Gastroesophageal sphincter (tissue), 4 donors: ENCODE data around the gene GALNTL6. TPM values are rescaled to one million over a fixed set of nuclear protein-coding genes. Genes with fewer than 3 reads are reported as not detected.

Experiments used
- ATAC-seq: fragments of 150-250 bp; one replicate; pipeline ENCODE4 v1.9.1; 2016; ENCODE audit warnings: mild to moderate bottlenecking, moderate library complexity
- H3K27ac ChIP-seq, 4 donors: fragments of 200-600 bp; sonication (generic) in 3 of 4; 1 replicate in 3 of 4; 2 replicates in 1 of 4; pipeline ENCODE4 v1.5.1; 2016 to 2019
- H3K27me3 ChIP-seq: fragments of 200-600 bp; sonication (generic); one replicate; pipeline ENCODE4 v1.5.1; 2019
- H3K36me3 ChIP-seq, 2 donors: fragments of 200-600 bp; sonication (generic); one replicate each; pipeline ENCODE4 v1.5.1; 2019; ENCODE audit warnings: control low read depth in 1 of 2
- H3K4me1 ChIP-seq, 3 donors: fragments of 200-600 bp; sonication (generic); 1 replicate in 2 of 3; 2 replicates in 1 of 3; pipeline ENCODE4 v1.5.1; 2016 to 2019; ENCODE audit warnings: control low read depth in 2 of 3
- H3K4me3 ChIP-seq, 2 donors: fragments of 200-600 bp; sonication (generic); one replicate each; pipeline ENCODE4 v1.5.1; 2019; ENCODE audit warnings: mild to moderate bottlenecking in 1 of 2, moderate library complexity in 1 of 2
- H3K9me3 ChIP-seq, 3 donors: fragments of 200-600 bp; sonication (generic); one replicate each; pipeline ENCODE4 v1.5.1; 2017 to 2019; ENCODE audit warnings: control low read depth in 2 of 3
- EP300 ChIP-seq: sonication (generic); formaldehyde crosslinking; IDR thresholded peaks from one replicate; pipeline ENCODE4 v1.6.1; 2017; ENCODE audit warnings: antibody characterized with exemption, mild to moderate bottlenecking
- POLR2A ChIP-seq, 2 donors: fragments of 450-650 bp; IDR thresholded peaks; one replicate each; pipeline ENCODE4 v1.6.1; 2017; ENCODE audit warnings: antibody characterized with exemption in 2 of 2, mild to moderate bottlenecking in 2 of 2, moderate library complexity in 1 of 2
- POLR2AphosphoS5 ChIP-seq: sonication (generic); formaldehyde crosslinking; IDR thresholded peaks from one replicate; pipeline ENCODE4 v1.6.1; 2017; ENCODE audit warnings: antibody characterized with exemption
- WGBS, 2 donors: methylation state at CpG; one replicate each; pipeline ENCODE4 v1.1.5; 2018; ENCODE audit warnings: low coverage in 1 of 2; 5-methylcytosine and 5-hydroxymethylcytosine counted together
- total RNA-seq, 4 donors: library from RNA; depleted of rRNA; stranded (reverse); fragments of >200 nt; gene quantifications; one replicate each; pipeline ENCODE4 v1.1.0, GENCODE V29; 2016
- TF ChIP-seq, protein P1 (sequence below), 4 experiments: fragments of 200-600 bp in 2 of 4; fragments of 450-650 bp in 2 of 4; sonication (generic) in 1 of 4; IDR thresholded peaks; one replicate each; pipeline ENCODE4 v1.5.1; 2017 to 2019; ENCODE audit warnings: antibody characterized with exemption in 4 of 4, mild to moderate bottlenecking in 2 of 4, moderate library complexity in 2 of 4

Gene GALNTL6
- total RNA-seq, 4 donors from 2014 or later, result not detected

DNA sequence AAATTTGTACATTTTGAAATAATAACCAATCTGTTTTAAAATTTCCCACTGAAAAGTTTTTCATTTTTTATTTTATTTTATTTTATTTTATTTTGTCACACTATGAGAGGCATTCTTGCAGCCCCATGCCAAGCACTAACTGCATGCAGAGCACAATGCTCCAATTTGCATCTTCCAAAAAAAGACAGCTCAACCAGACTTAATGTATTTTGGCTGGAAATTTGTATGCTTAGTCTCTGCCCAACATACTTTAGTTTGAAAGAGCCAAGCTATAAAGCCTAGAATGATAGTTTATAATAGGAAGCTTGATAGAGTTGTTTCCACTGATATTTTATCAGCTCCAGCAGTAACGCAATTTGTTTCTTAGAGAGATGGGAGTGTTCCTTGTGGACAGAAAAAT, 235.5 kb downstream of the GALNTL6 start:
- no peak for ATAC-seq
- 24 to 30% methylated on average over 1 of the region's 1 CpG for WGBS, 2 donors
- H3K4me1 ChIP-seq, result no peaks in the 10 kb centered on the region

DNA sequence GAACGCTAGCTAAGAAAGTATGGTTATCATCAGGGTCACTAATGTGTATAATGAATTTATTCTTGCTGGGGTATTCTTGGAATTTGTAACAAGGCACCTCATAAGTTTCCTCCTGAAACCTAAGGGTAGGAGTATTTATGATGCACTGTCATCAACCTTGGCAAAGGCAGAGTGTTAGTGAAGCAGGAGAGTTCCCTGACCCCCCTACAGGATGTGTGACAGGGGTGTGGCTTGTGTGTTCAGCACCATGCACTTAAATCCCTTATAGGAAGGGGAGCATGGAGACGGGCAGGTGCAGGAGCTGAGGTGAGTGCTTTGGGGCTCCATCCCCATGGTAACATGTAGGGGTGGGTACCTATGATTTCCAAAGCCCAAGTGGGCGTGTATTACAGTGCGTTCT, 237.7 kb downstream of the GALNTL6 start:
- Histone ChIP-seq H3K27me3 (no peaks in the 10 kb centered on the region), H3K9me3 (no peaks in the 10 kb centered on the region), H3K36me3 (no peaks in the 10 kb centered on the region), H3K27ac (no peak overlapping the region), H3K4me3 (no peak overlapping the region), H3K4me1 (no peaks in the 10 kb centered on the region)
- 60 to 65% methylated on average over 1 to 3 of the region's 4 CpGs for WGBS, 2 donors
- no peak for TF ChIP-seq POLR2A (IDR thresholded peaks at IDR 0.05)
- TF ChIP-seq, protein P1, sequence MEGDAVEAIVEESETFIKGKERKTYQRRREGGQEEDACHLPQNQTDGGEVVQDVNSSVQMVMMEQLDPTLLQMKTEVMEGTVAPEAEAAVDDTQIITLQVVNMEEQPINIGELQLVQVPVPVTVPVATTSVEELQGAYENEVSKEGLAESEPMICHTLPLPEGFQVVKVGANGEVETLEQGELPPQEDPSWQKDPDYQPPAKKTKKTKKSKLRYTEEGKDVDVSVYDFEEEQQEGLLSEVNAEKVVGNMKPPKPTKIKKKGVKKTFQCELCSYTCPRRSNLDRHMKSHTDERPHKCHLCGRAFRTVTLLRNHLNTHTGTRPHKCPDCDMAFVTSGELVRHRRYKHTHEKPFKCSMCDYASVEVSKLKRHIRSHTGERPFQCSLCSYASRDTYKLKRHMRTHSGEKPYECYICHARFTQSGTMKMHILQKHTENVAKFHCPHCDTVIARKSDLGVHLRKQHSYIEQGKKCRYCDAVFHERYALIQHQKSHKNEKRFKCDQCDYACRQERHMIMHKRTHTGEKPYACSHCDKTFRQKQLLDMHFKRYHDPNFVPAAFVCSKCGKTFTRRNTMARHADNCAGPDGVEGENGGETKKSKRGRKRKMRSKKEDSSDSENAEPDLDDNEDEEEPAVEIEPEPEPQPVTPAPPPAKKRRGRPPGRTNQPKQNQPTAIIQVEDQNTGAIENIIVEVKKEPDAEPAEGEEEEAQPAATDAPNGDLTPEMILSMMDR (IDR thresholded peaks at IDR 0.05), result no peak
- TF ChIP-seq EP300, result no peak
- no peak for TF ChIP-seq POLR2AphosphoS5
- no peak for ATAC-seq

More for the DNA sequence above, 235.5 kb downstream of the GALNTL6 start:
- TF ChIP-seq POLR2AphosphoS5 (no peak), EP300 (no peak), POLR2A (IDR thresholded peaks at IDR 0.05) (no peak)
- TF ChIP-seq, protein P1 (IDR thresholded peaks at IDR 0.05), result no peak
- Histone ChIP-seq H3K9me3 (no peaks in the 10 kb centered on the region), H3K27ac (no peak overlapping the region), H3K27me3 (no peaks in the 10 kb centered on the region), H3K36me3 (no peaks in the 10 kb centered on the region), H3K4me3 (no peak overlapping the region)

DNA sequence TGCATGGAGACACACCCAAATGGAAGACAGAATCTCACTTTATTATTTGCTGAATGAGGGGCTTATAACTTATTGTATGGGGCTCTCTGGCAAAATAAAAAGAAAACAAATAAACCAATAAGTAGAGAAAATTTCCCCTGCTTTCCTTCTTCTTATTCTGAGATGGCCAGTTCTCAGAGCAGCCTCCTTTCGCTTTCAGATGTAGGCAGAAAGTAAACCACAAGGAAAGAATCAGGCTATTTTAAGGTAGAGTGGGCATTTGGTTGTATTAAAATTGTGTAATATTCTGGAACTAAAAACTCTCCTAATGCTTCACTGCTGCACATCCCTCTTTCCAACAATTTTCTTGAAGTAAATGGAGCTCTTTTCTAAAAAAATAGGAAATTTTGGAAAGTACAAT, 241.8 kb downstream of the GALNTL6 start:
- Histone ChIP-seq H3K36me3 (no peaks in the 10 kb centered on the region), H3K9me3 (no peaks in the 10 kb centered on the region), H3K4me3 (no peak overlapping the region), H3K27ac (no peak overlapping the region), H3K27me3 (no peaks in the 10 kb centered on the region), H3K4me1 (no peaks in the 10 kb centered on the region)
- WGBS, 2 donors, result 83 to 100% methylated on average over 1 of the region's 1 CpG
- no peak for ATAC-seq
- no peak for TF ChIP-seq EP300
- no peak for TF ChIP-seq POLR2A (IDR thresholded peaks at IDR 0.05)
- TF ChIP-seq, protein P1 (IDR thresholded peaks at IDR 0.05), result no peak
- TF ChIP-seq POLR2AphosphoS5, result no peak

DNA sequence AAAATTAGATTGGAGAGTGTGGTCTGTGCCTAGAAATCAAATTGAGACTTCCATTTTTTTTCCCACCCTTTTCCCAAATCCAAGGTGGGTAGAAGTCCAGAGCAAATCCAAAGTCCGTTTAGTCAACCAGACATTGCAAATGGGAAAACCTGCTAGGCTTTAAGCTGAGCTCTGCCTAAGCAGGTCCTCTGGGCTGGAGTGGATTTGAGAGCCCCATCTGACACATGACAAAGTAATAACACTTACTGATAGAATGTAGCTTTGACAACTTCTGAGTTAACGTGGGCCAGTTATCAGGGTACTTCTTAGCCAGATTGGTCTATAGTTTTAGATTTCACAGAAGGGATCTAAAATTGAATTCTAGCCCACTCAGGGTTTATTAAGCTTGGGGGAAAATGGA, 242.3 kb downstream of the GALNTL6 start:
- Histone ChIP-seq H3K4me3 (no peak overlapping the region), H3K4me1 (no peaks in the 10 kb centered on the region), H3K27ac (no peak overlapping the region), H3K36me3 (no peaks in the 10 kb centered on the region), H3K27me3 (no peaks in the 10 kb centered on the region), H3K9me3 (no peaks in the 10 kb centered on the region)
- 57% methylated on average over 2 of the region's 2 CpGs; no CpG with 5 or more reads in 1 of the 2 donors for WGBS, 2 donors
- ATAC-seq, result no peak
- no peak for TF ChIP-seq EP300

DNA sequence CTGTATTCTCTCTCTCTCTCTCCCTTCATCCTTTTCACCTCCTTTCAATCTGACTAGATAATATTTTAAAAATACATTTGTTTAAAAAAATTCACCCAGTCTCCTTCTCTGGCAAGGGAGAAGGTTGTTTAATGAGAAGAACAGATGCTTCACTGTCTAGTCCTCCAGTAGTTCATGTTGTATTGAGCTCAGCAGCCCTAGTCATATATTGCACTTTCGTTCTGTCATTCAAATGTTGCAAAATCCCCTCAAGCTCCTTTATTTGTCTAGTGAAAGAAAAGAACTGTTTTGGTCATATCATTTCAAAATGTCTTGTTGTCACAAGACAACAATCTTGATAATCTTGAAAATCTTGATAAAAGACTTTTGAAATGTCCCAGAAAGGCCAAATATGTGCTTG, 248.0 kb downstream of the GALNTL6 start:
- ATAC-seq, result no peak
- no peaks in the 10 kb centered on the region for H3K9me3 ChIP-seq
- no peak overlapping the region for H3K27ac ChIP-seq
- TF ChIP-seq POLR2A (IDR thresholded peaks at IDR 0.05) (no peak), POLR2AphosphoS5 (no peak), EP300 (no peak)
- TF ChIP-seq, protein P1 (IDR thresholded peaks at IDR 0.05), result no peak
- no peaks in the 10 kb centered on the region for H3K27me3 ChIP-seq
- 81 to 83% methylated on average over 1 of the region's 1 CpG for WGBS, 2 donors
- no peaks in the 10 kb centered on the region for H3K4me1 ChIP-seq
- H3K36me3 ChIP-seq, result no peaks in the 10 kb centered on the region
- H3K4me3 ChIP-seq, result no peak overlapping the region
